Common myeloid progenitor, CD34-positive (primary cell): ENCODE data around the gene PHF3. TPM values are rescaled to one million over a fixed set of nuclear protein-coding genes. Genes with fewer than 3 reads are reported as not detected.

Experiments
- CTCF ChIA-PET: fragments of 350-600 bp; sonication (Branson Sonifier 250); formaldehyde crosslinking; loops from one replicate; lab custom pipeline; 2021; ENCODE audit warnings: antibody characterized with exemption; lab: Charles Lee
- POLR2A ChIA-PET: fragments of 350-600 bp; sonication (Branson Sonifier 250); formaldehyde crosslinking; loops from one replicate; lab custom pipeline; 2021; ENCODE audit warnings: antibody characterized with exemption; lab: Charles Lee
- DNase-seq, 3 donors: peaks; one replicate each; pipeline versions ENCODE4 v3.0.0 to v3.0.0-alpha.2; 2013
- H3K27ac ChIP-seq, 2 experiments: 1 replicate in 1 of 2; 2 replicates in 1 of 2; pipeline ENCODE4 v1.7.0; 2013; ENCODE audit warnings: inconsistent platforms in 2 of 2, low read length in 2 of 2, mild to moderate bottlenecking in 2 of 2, low read depth in 1 of 2, moderate library complexity in 1 of 2; ENCODE audit not compliant: severe bottlenecking in 2 of 2, insufficient read depth in 1 of 2, poor library complexity in 1 of 2
- H3K27me3 ChIP-seq, 5 experiments: replicated peaks in 2 of 5; 1 replicate in 3 of 5; 2 replicates in 2 of 5; pipeline versions ENCODE4 v1.6.1 to v1.7.0; 2013; ENCODE audit warnings: low read length in 4 of 5, mild to moderate bottlenecking in 2 of 5, moderate library complexity in 2 of 5, inconsistent platforms in 1 of 5; ENCODE audit not compliant: insufficient read depth in 5 of 5, control insufficient read depth in 4 of 5
- H3K36me3 ChIP-seq, 4 experiments: 1 replicate in 2 of 4; 2 replicates in 2 of 4; pipeline versions ENCODE4 v1.6.1 to v1.7.0; 2013; ENCODE audit warnings: low read length in 3 of 4, control low read depth in 1 of 4, mild to moderate bottlenecking in 1 of 4; ENCODE audit not compliant: control insufficient read depth in 4 of 4, insufficient read depth in 4 of 4
- H3K4me1 ChIP-seq, 4 experiments: 1 replicate in 3 of 4; 2 replicates in 1 of 4; pipeline versions ENCODE4 v1.6.1 to v1.7.1; 2013; ENCODE audit warnings: low read length in 3 of 4, mild to moderate bottlenecking in 3 of 4, control low read depth in 1 of 4, inconsistent platforms in 1 of 4, moderate library complexity in 1 of 4; ENCODE audit not compliant: control insufficient read depth in 4 of 4, insufficient read depth in 4 of 4; ENCODE audit errors: control extremely low read depth in 1 of 4
- H3K4me3 ChIP-seq, 7 experiments: 1 replicate in 4 of 7; 2 replicates in 3 of 7; pipeline versions ENCODE4 v1.5.1 to v1.7.0; 2013; ENCODE audit warnings: mild to moderate bottlenecking in 7 of 7, low read length in 6 of 7, moderate library complexity in 6 of 7, inconsistent platforms in 2 of 7, low read depth in 2 of 7, control low read depth in 1 of 7; ENCODE audit not compliant: insufficient read depth in 4 of 7, control insufficient read depth in 1 of 7; ENCODE audit errors: extremely low read depth in 1 of 7
- H3K9me3 ChIP-seq, 5 experiments: 1 replicate in 4 of 5; 2 replicates in 1 of 5; pipeline versions ENCODE4 v1.6.1 to v1.7.1; 2013; ENCODE audit warnings: low read length in 4 of 5, mild to moderate bottlenecking in 2 of 5, inconsistent platforms in 1 of 5, low read depth in 1 of 5, moderate library complexity in 1 of 5; ENCODE audit not compliant: control insufficient read depth in 4 of 5, insufficient read depth in 2 of 5; ENCODE audit errors: control extremely low read depth in 1 of 5
- WGBS: methylation state at CpG from one replicate; pipeline ENCODE4 v1.1.5; 2013; ENCODE audit not compliant: insufficient coverage; 5-methylcytosine and 5-hydroxymethylcytosine counted together
- polyA plus RNA-seq: library from polyadenylated mRNA; unstranded; fragments of 120-200 nt; gene quantifications from one replicate; pipeline ENCODE4 v1.2.1, GENCODE V29; 2013

PHF3 gene, protein sequence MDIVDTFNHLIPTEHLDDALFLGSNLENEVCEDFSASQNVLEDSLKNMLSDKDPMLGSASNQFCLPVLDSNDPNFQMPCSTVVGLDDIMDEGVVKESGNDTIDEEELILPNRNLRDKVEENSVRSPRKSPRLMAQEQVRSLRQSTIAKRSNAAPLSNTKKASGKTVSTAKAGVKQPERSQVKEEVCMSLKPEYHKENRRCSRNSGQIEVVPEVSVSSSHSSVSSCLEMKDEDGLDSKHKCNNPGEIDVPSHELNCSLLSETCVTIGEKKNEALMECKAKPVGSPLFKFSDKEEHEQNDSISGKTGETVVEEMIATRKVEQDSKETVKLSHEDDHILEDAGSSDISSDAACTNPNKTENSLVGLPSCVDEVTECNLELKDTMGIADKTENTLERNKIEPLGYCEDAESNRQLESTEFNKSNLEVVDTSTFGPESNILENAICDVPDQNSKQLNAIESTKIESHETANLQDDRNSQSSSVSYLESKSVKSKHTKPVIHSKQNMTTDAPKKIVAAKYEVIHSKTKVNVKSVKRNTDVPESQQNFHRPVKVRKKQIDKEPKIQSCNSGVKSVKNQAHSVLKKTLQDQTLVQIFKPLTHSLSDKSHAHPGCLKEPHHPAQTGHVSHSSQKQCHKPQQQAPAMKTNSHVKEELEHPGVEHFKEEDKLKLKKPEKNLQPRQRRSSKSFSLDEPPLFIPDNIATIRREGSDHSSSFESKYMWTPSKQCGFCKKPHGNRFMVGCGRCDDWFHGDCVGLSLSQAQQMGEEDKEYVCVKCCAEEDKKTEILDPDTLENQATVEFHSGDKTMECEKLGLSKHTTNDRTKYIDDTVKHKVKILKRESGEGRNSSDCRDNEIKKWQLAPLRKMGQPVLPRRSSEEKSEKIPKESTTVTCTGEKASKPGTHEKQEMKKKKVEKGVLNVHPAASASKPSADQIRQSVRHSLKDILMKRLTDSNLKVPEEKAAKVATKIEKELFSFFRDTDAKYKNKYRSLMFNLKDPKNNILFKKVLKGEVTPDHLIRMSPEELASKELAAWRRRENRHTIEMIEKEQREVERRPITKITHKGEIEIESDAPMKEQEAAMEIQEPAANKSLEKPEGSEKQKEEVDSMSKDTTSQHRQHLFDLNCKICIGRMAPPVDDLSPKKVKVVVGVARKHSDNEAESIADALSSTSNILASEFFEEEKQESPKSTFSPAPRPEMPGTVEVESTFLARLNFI (N-terminal part only)
- polyA plus RNA-seq: 66.5 TPM

DNA sequence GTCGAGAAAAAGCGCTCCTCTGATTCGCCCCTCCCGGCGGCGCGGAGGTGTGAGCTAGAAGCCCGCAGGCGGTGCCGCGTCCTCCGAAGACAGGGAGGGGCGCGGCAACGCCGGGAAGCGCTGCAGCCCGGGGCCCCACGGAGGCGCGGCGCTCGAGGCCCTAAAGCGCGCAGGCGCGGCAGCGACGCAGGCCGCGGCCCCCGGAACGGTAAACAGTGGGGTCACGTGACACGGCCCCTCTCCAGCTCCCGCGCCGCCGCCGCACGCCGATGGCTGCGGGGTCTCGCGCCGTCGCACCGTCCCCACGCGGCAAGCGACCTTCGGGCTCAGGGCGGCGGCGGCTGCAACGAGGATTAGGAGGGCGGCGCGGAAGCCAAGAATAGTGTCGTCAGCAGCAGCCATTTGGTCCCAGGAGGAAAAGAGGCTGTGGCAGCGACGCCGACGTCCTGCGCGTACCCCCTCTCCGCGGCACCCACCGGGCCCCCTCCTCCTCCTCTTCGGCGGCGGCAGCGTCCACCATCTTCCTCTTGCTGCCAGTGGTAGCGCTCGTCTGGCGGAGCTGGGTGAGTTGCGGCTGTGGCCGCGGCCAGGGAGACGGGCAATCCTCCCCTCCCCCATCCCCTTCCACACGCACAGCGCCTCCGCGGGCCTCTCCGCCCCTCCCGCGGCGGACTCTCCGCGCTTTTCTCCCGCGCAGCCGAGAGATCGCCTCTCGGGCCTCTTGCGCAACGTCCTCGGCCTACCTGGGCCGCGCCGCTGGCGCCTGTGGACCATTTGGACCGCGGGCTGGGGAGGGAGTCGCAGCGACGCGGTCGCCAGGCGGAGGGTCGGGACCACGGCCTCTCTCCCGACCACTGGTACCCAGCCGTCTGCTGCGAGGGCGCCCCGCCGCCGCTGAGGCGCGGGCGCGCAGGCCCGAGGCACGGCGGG, at the start of gene PHF3:
Gene PHF3 (plus strand): TSS at position 215 of the 930 bp plus-strand sequence. CDS start 10,750 bp downstream, outside the sequence.
- peak; percentile 93 to 96 (median 96) for DNase-seq
- ChIA-PET POLR2A (interaction anchor here (1.0 to 1.9 kb wide), 3 partner anchors 29 to 62 kb away, joined by 3 to 5 read pairs (median 5); no protein-coding TSS in a partner anchor), CTCF (interaction anchor here (0.7 to 2.4 kb wide), 10 partner anchors 13 to 167 kb away, joined by 3 to 13 read pairs (median 4); no protein-coding TSS in a partner anchor)
- peaks cover 3 to 40% (median 20%) of the 10 kb centered on the region in 4 experiments for H3K4me1 ChIP-seq
- peak within 1 kb of the TSS; percentile 83 to 97 (median 94) for H3K4me3 ChIP-seq
- no peaks in the 10 kb centered on the region for H3K27me3 ChIP-seq
- no peaks in the 10 kb centered on the region for H3K9me3 ChIP-seq
- peak within 1 kb of the TSS; percentile 96 to 98 for H3K27ac ChIP-seq
- WGBS: 0% methylated on average over 101 of the region's 126 CpGs
- H3K36me3 ChIP-seq: no peaks in the 10 kb centered on the region

DNA sequence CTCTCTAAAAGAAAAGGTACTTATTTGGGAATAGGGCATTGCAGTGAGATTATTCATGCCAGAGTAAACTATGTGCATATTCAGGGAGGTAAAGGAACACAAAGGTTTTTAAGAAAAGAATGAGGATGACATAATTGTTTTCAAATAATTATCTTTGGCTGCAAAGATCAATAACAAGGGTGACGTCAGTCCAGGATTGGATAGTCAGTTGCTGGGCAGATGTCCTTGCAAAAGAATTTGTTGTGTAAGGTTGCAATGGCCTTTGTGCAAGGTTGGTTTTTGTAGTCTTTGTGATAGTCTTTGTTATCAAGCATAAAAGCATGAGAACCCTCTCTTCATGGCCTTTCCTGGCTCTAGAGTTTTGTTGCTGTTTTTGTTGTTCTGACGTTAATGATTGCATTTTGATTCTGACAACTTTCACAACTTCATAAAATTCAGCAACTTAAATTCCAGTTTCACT, 45.6 kb upstream of the PHF3 start:
- H3K9me3 ChIP-seq: no peaks in the 10 kb centered on the region
- ChIA-PET CTCF (no interaction called here), POLR2A (no interaction called here)
- no peak overlapping the region for H3K27ac ChIP-seq
- WGBS: 100% methylated on average over 1 of the region's 2 CpGs
- H3K4me3 ChIP-seq: no peak overlapping the region
- H3K36me3 ChIP-seq: no peaks in the 10 kb centered on the region
- no peaks in the 10 kb centered on the region for H3K27me3 ChIP-seq
- no peak for DNase-seq
- no peaks in the 10 kb centered on the region for H3K4me1 ChIP-seq

DNA sequence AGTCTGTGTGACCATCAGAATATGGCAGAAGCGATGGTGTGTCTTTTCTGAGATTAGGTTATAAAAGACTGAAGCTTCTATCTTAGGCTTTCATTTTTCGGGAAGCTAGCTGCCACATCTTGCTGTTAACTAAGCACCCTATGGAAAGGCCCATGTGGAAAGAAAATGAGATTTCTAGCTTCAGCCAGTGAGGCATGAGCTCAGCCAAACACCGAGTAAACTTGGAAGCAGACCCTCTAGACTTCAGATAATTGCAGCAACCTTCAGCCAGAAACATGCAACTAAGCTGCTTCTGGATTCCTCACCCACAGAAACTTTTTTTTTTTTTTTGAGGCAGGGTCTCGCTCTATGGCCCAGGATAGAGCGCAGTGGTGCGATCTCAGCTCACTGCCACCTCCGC, 42.7 kb upstream of the PHF3 start:
- ChIA-PET CTCF (interaction anchor here (0.7 to 1.1 kb wide), 2 partner anchors 22 to 240 kb away, joined by 3 read pairs; no protein-coding TSS in a partner anchor), POLR2A (no interaction called here)
- Histone ChIP-seq H3K4me1 (peaks cover 0 to 1% (median under 1%) of the 10 kb centered on the region in 4 experiments), H3K4me3 (no peak overlapping the region), H3K9me3 (no peaks in the 10 kb centered on the region), H3K27ac (no peak overlapping the region), H3K36me3 (no peaks in the 10 kb centered on the region), H3K27me3 (no peaks in the 10 kb centered on the region)
- 100% methylated on average over 4 of the region's 7 CpGs for WGBS
- DNase-seq: no peak

DNA sequence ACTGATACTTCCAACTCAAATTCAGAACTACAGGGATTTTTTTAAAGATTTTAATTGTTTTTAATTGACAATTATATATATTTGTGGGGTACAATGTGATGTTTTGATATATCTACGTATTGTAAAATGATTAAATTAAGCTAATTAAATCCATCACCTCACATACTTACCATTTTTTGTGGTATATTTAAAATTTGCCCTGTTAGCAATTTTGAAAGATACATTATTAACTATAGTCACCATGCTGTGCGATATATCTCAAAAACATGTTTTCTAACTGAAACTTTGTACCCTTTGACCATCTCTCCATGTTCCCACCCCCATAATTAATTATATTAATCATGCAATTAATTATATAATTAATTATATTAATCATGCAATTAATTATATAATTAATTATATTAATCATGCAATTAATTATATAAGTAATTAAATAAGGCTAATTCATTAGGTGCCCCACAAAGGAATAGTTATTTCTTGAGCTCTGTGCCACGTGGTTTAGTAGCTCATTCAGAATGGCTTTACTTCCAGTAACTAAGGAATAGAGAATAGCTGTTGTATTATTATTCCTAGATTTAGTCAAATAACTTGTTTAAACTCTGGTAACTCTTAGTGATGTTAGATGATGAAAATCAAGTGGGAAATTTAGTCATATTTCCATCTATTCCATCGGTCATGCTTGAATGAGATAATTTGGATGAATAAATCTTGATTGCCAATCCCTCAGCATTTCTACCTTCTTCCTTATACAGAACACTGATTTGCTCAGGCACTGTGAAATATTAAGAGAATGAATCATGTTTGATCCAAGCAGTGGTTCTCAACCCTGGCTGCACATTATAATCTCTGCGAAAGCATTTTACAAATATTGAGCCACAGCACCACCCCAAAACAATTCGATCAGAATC, 38.2 kb upstream of the PHF3 start:
- Histone ChIP-seq H3K27me3 (no peaks in the 10 kb centered on the region), H3K36me3 (no peaks in the 10 kb centered on the region), H3K27ac (no peak overlapping the region), H3K9me3 (no peaks in the 10 kb centered on the region), H3K4me1 (peaks cover 6 to 10% (median 8%) of the 10 kb centered on the region in 4 experiments), H3K4me3 (peak overlapping the region in 5 of 7 experiments; percentile 71 to 94 (median 83))
- DNase-seq: peak in 1 of 3 donors; percentile 19
- CTCF ChIA-PET: interaction anchor here (0.5 to 2.4 kb wide), 20 partner anchors 9 to 245 kb away, joined by 3 to 16 read pairs (median 5); partner anchors contain the start of gene PHF3
- POLR2A ChIA-PET: interaction anchor here (0.7 to 1.6 kb wide), 3 partner anchors 13 to 38 kb away, joined by 3 to 5 read pairs (median 4); partner anchors contain the start of gene PHF3
- 33% methylated on average over 2 of the region's 6 CpGs for WGBS

DNA sequence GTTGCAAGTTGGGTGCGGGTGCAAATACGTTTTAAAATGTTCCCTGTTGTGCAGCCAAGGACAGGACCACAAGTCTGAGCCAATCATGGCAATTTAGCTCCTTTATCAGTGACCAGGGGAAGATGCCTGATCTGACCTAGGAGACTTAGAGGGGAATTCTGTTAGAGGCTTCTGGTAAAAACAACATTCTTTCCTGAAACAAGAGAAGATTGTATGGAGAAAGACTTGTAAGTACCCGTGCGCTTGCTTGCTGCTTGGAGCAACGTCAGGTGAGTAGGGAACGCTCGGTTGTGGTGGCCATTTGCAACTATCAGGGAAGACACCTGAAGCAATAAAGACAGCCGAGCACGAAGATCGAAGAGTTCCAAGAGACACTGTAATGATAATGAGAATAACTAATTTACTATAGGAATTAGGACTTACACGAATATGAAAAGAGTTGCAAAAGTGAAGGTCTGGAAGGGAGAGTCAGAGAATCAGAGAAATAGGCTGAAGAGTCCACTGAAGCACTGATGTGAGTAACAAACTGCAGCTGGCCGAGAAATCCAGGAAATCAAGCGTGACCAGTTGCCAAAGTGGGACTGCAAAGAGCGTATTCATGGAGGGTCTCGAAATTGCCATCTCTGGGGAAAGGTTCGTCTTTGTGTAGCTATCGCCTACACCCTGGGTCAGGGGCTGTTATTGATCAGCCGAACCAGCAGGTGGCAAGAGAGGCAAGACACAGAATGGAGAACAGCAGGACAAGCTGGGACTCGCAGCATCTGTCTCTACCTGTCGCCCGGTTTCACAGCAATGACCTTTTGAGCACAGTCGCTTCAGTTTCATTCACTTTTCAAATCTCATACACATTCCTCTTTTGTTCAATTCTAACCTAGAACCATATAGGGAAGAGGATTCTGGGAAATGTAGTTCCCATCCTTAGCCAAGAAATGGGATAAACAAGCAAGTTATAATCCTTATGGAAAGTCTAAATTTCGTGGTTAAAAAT, 37.3 kb upstream of the PHF3 start:
- H3K4me3 ChIP-seq: peak overlapping the region; percentile 38 to 94 (median 73)
- peaks cover 6 to 10% (median 8%) of the 10 kb centered on the region in 4 experiments for H3K4me1 ChIP-seq
- no peaks in the 10 kb centered on the region for H3K9me3 ChIP-seq
- no peak overlapping the region for H3K27ac ChIP-seq
- DNase-seq: peak; percentile 69 to 80 (median 78)
- ChIA-PET CTCF (interaction anchor here (0.5 to 2.4 kb wide), 35 partner anchors 9 to 283 kb away, joined by 3 to 16 read pairs (median 5); partner anchors contain the start of gene PHF3), POLR2A (interaction anchor here (0.7 to 1.6 kb wide), 2 partner anchors 26 to 37 kb away, joined by 3 to 5 read pairs; partner anchors contain the start of gene PHF3)
- WGBS: 4% methylated on average over 15 of the region's 23 CpGs
- H3K27me3 ChIP-seq: no peaks in the 10 kb centered on the region
- H3K36me3 ChIP-seq: no peaks in the 10 kb centered on the region
